Neural progenitor cell (in vitro differentiated cells): ENCODE data around the gene MPO. TPM values are rescaled to one million over a fixed set of nuclear protein-coding genes. Genes with fewer than 3 reads are reported as not detected.

ENCODE experiments used
- DNase-seq: peaks from one replicate; pipeline ENCODE4 v3.0.0-alpha.2; 2016; ENCODE audit warnings: low spot score
- H2AFZ ChIP-seq: fragments of 200-600 bp; sonication (generic); replicated peaks from 2 replicates; pipeline ENCODE4 v1.6.1; 2016; ENCODE audit warnings: antibody characterized with exemption
- H3F3A ChIP-seq: fragments of 200-600 bp; sonication (generic); 2 replicates; pipeline ENCODE4 v1.6.1; 2016; ENCODE audit warnings: antibody characterized with exemption, low read depth
- H3K27ac ChIP-seq: fragments of 200-600 bp; sonication (generic); 2 replicates; pipeline ENCODE4 v1.5.1; 2016; ENCODE audit warnings: mild to moderate bottlenecking
- H3K27me3 ChIP-seq: fragments of 200-600 bp; sonication (generic); 2 replicates; pipeline ENCODE4 v1.6.1; 2016; ENCODE audit warnings: mild to moderate bottlenecking, moderate library complexity
- H3K36me3 ChIP-seq: fragments of 200-600 bp; sonication (generic); 2 replicates; pipeline ENCODE4 v1.5.1; 2016
- H3K4me1 ChIP-seq: fragments of 200-600 bp; sonication (generic); 2 replicates; pipeline ENCODE4 v1.6.1; 2016; ENCODE audit warnings: mixed run types
- H3K4me2 ChIP-seq: fragments of 200-600 bp; sonication (generic); 2 replicates; pipeline ENCODE4 v1.6.1; 2016
- H3K4me3 ChIP-seq: fragments of 200-600 bp; sonication (generic); 2 replicates; pipeline ENCODE4 v1.5.1; 2016
- H3K79me2 ChIP-seq: fragments of 200-600 bp; sonication (generic); 2 replicates; pipeline ENCODE4 v1.6.1; 2016; ENCODE audit warnings: low read depth
- H3K9ac ChIP-seq: fragments of 200-600 bp; sonication (generic); 2 replicates; pipeline ENCODE4 v1.6.1; 2016
- H3K9me3 ChIP-seq: fragments of 200-600 bp; sonication (generic); 2 replicates; pipeline ENCODE4 v1.5.1; 2016; ENCODE audit warnings: low read depth
- H4K20me1 ChIP-seq: fragments of 200-600 bp; sonication (generic); 2 replicates; pipeline ENCODE4 v1.6.1; 2016; ENCODE audit warnings: low read depth
- H3K27ac Mint-ChIP-seq: 3 replicates; pipeline ENCODE4 v1.8.0; 2021; ENCODE audit warnings: mixed read lengths
- H3K27me3 Mint-ChIP-seq: 2 replicates; pipeline ENCODE4 v1.8.0; 2022; ENCODE audit warnings: low read depth, mild to moderate bottlenecking, inconsistent platforms, moderate library complexity, mixed read lengths; ENCODE audit not compliant: insufficient read depth
- H3K36me3 Mint-ChIP-seq: 3 replicates; pipeline ENCODE4 v1.8.0; 2021; ENCODE audit warnings: mixed read lengths
- H3K4me1 Mint-ChIP-seq: 3 replicates; pipeline ENCODE4 v1.8.0; 2021; ENCODE audit warnings: mixed read lengths
- H3K4me3 Mint-ChIP-seq: 3 replicates; pipeline ENCODE4 v1.8.0; 2021; ENCODE audit warnings: mild to moderate bottlenecking, moderate library complexity, mixed read lengths
- H3K9me3 Mint-ChIP-seq: 3 replicates; pipeline ENCODE4 v1.8.0; 2020; ENCODE audit warnings: mixed read lengths
- CTCF ChIP-seq: fragments of 200-600 bp; sonication (generic); IDR thresholded peaks from 2 replicates; pipeline ENCODE4 v1.5.1; 2017; ENCODE audit warnings: antibody characterized with exemption, mild to moderate bottlenecking
- EZH2 ChIP-seq: fragments of 200-600 bp; sonication (generic); IDR thresholded peaks from 2 replicates; pipeline ENCODE4 v1.6.1; 2017; ENCODE audit warnings: antibody characterized with exemption, mild to moderate bottlenecking, moderate library complexity
- EZH2phosphoT487 ChIP-seq: fragments of 200-600 bp; sonication (generic); IDR thresholded peaks from 2 replicates; pipeline ENCODE4 v1.6.1; 2017; ENCODE audit warnings: antibody characterized with exemption
- total RNA-seq: library from RNA; depleted of rRNA; stranded (reverse); fragments of >200 nt; gene quantifications from 2 replicates; pipeline ENCODE4 v1.2.3, GENCODE V29; 2015; ENCODE audit warnings: low replicate concordance

Gene MPO
- total RNA-seq, 1 donor from 2014 or later, result not detected

GRCh38 chr17:58301504-58302150 lies 20.9 kb upstream of the MPO start:
- Mint-ChIP-seq H3K36me3 (no peaks in the 10 kb centered on the region), H3K27me3 (peaks cover 2% of the 10 kb centered on the region), H3K4me3 (no peak overlapping the region), H3K9me3 (peaks cover 3% of the 10 kb centered on the region), H3K27ac (no peak overlapping the region), H3K4me1 (peaks cover 8% of the 10 kb centered on the region)
- Histone ChIP-seq H3F3A (no peaks in the 10 kb centered on the region), H3K4me1 (no peaks in the 10 kb centered on the region), H3K9ac (no peak overlapping the region), H3K79me2 (no peaks in the 10 kb centered on the region), H3K4me3 (no peak overlapping the region), H4K20me1 (no peaks in the 10 kb centered on the region), H3K27ac (no peak overlapping the region), H3K4me2 (no peak overlapping the region), H3K27me3 (no peaks in the 10 kb centered on the region), H2AFZ (no peak overlapping the region), H3K9me3 (no peaks in the 10 kb centered on the region), H3K36me3 (no peaks in the 10 kb centered on the region)
- TF ChIP-seq EZH2phosphoT487 (no peak), EZH2 (no peak), CTCF (no peak)
- DNase-seq, result no peak

- Histone ChIP-seq H3K9me3 (no peaks in the 10 kb centered on the region), H3K9ac (no peak overlapping the region), H4K20me1 (no peaks in the 10 kb centered on the region), H3K79me2 (no peaks in the 10 kb centered on the region), H3K27ac (no peak overlapping the region), H2AFZ (no peak overlapping the region), H3K4me2 (no peak overlapping the region), H3K36me3 (no peaks in the 10 kb centered on the region), H3F3A (no peaks in the 10 kb centered on the region), H3K27me3 (no peaks in the 10 kb centered on the region), H3K4me3 (no peak overlapping the region), H3K4me1 (no peaks in the 10 kb centered on the region)
- Mint-ChIP-seq H3K4me1 (peaks cover 8% of the 10 kb centered on the region), H3K27me3 (peaks cover 2% of the 10 kb centered on the region), H3K9me3 (peaks cover 3% of the 10 kb centered on the region), H3K36me3 (no peaks in the 10 kb centered on the region), H3K27ac (no peak overlapping the region), H3K4me3 (no peak overlapping the region)
- DNase-seq, result no peak
- TF ChIP-seq CTCF (no peak), EZH2phosphoT487 (no peak), EZH2 (no peak)
Measured at GRCh38 chr17:58300336-58300735, 19.6 kb upstream of the MPO start.

- no peak for DNase-seq
- Mint-ChIP-seq H3K27me3 (peaks cover 2% of the 10 kb centered on the region), H3K4me3 (no peak overlapping the region), H3K36me3 (no peaks in the 10 kb centered on the region), H3K4me1 (no peaks in the 10 kb centered on the region), H3K27ac (no peak overlapping the region), H3K9me3 (peaks cover 7% of the 10 kb centered on the region)
- Histone ChIP-seq H3K4me3 (no peak overlapping the region), H3F3A (no peaks in the 10 kb centered on the region), H3K27ac (no peak overlapping the region), H3K27me3 (peaks cover 10% of the 10 kb centered on the region), H3K9ac (no peak overlapping the region), H3K4me2 (no peak overlapping the region), H3K4me1 (no peaks in the 10 kb centered on the region), H3K9me3 (no peaks in the 10 kb centered on the region), H3K79me2 (no peaks in the 10 kb centered on the region), H2AFZ (no peak overlapping the region), H3K36me3 (no peaks in the 10 kb centered on the region), H4K20me1 (no peaks in the 10 kb centered on the region)
- TF ChIP-seq EZH2 (no peak), CTCF (no peak), EZH2phosphoT487 (no peak)
Measured at GRCh38 chr17:58294034-58294433, 13.3 kb upstream of the MPO start.
